ENCODE results near the gene BTN1A1. TPM values are rescaled to one million over a fixed set of nuclear protein-coding genes. Genes with fewer than 3 reads are reported as not detected.

BTN1A1 gene
- total RNA-seq = not detected

- TF ChIP-seq POLR2A (IDR thresholded peaks at IDR 0.05) = no peak
- TF ChIP-seq CTCF (IDR thresholded peaks at IDR 0.05) = no peak
- 63 to 76% methylated on average over 2 of the region's 2 CpGs for WGBS, 2 donors
- H3K4me3 ChIP-seq (ENCODE audit: low read depth, poor library complexity, severe bottlenecking) = no peak within 1 kb of the TSS
- intact Hi-C loops (cut with DNase I; ENCODE audit: low total_unique reads) = no loop called here
- DNase-seq (ENCODE audit: low spot score in 2 of 2) = no peak
Observed at GRCh38 chr6:26500102-26500501, at the start of gene BTN1A1. TSS of gene BTN1A1 (plus strand) at chr6:26500303. CDS start at chr6:26501287, 984 bp downstream.

GRCh38 chr6:26452631-26453235, 47.4 kb upstream of the BTN1A1 start:
- no peak overlapping the region for H3K4me3 ChIP-seq (ENCODE audit: low read depth, poor library complexity, severe bottlenecking)
- intact Hi-C loops (cut with DNase I; ENCODE audit: low total_unique reads) = no loop called here
- 64 to 67% methylated on average over 1 of the region's 1 CpG for WGBS, 2 donors
- no peak for DNase-seq (ENCODE audit: low spot score in 2 of 2)
- TF ChIP-seq POLR2A (IDR thresholded peaks at IDR 0.05) (no peak), CTCF (IDR thresholded peaks at IDR 0.05) (no peak)

- no peak overlapping the region for H3K4me3 ChIP-seq (ENCODE audit: low read depth, poor library complexity, severe bottlenecking)
- intact Hi-C loops (cut with DNase I; ENCODE audit: low total_unique reads) = no loop called here
- DNase-seq (ENCODE audit: low spot score in 2 of 2) = no peak
- no peak for TF ChIP-seq CTCF (IDR thresholded peaks at IDR 0.05)
- no peak for TF ChIP-seq POLR2A (IDR thresholded peaks at IDR 0.05)
- WGBS, 2 donors = 84 to 93% methylated on average over 1 of the region's 1 CpG
Observed at GRCh38 chr6:26454631-26455030, 45.5 kb upstream of the BTN1A1 start.

GRCh38 chr6:26455357-26455970, 44.6 kb upstream of the BTN1A1 start:
- TF ChIP-seq CTCF (IDR thresholded peaks at IDR 0.05) = no peak
- no peak for TF ChIP-seq POLR2A (IDR thresholded peaks at IDR 0.05)
- WGBS, 2 donors = 69 to 82% methylated on average over 3 of the region's 3 CpGs
- intact Hi-C loops (cut with DNase I; ENCODE audit: low total_unique reads) = no loop called here
- H3K4me3 ChIP-seq (ENCODE audit: low read depth, poor library complexity, severe bottlenecking) = no peak overlapping the region
- DNase-seq (ENCODE audit: low spot score in 2 of 2) = no peak

- TF ChIP-seq POLR2A (IDR thresholded peaks at IDR 0.05) (no peak), CTCF (IDR thresholded peaks at IDR 0.05) (no peak)
- no peak overlapping the region for H3K4me3 ChIP-seq (ENCODE audit: low read depth, poor library complexity, severe bottlenecking)
- WGBS, 2 donors = 12% methylated on average over 9 of the region's 9 CpGs
- intact Hi-C loops (cut with DNase I; ENCODE audit: low total_unique reads) = no loop called here
- DNase-seq (ENCODE audit: low spot score in 2 of 2) = no peak
Observed at GRCh38 chr6:26457264-26457805, 42.8 kb upstream of the BTN1A1 start.

Measured in lower leg skin (tissue), 4 donors.